Mesangial cell (primary cell): ENCODE measurements around the gene FAM47E. TPM values are rescaled to one million over a fixed set of nuclear protein-coding genes. Genes with fewer than 3 reads are reported as not detected.

Source experiments
- total RNA-seq: library from RNA; depleted of rRNA; stranded (reverse); fragments of >200 nt; gene quantifications from 2 replicates; pipeline ENCODE4 v1.2.3, GENCODE V29; 2015

Gene FAM47E, protein sequence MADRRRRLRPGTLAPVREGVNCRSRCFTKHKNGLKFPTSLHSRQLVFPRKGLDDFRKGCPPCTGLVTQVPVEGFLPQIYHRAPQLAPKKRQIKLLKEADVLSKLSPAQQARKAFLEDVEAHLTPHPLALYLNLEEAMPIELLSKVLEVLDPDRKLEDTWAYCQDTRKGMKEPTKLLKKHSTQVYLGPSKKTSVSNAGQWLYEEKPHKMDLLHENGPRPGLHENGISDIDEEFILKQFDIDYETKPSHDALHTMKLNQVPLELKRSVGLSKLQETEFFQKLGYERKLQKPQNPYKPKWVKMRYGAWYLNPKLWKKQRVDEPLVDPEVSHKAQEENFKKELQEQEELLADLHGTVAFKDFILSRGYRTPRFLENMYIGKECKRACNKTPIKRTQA
- total RNA-seq: 0.51 and 3.3 TPM in 2 replicates

DNA sequence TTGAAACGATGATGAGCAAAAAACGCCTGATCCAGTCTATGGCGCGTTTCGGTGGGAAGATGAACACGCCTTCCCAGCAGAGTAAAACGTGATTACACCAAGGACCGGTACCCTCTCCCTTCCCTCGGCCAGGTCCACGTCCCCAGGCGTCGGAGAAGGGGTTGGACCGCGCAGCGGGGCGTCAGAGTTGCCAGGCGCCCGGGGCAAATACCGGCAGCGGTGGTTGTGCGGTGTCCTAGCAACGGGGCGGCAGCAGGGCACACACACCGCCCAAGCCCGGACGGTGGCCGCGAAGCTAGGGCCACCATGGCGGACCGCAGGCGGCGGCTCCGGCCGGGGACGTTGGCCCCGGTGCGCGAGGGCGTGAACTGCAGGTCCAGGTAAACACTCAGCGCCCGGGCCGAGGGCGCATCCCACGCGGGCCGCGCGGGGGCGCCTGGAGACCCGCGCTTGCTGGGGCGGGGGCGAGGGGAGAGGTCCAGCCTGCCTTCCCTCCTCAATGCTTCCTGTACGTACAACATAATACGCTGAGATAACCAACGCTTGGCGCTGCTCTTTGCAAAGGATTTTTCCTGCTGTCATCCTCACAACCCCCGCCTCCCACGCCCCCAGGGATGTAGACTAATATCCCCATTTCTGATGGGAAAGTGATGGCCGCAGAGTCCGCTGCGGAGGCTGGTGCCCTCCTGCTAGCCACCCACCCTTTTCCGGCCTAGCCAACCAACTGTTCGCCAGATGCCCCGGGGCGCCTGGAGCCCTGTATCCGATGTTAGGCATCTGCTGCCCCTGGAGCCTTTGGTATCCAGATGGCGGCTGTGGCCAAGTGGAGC lies at the start of gene FAM47E:
Gene FAM47E (plus strand): TSS at position 281 of the 830 bp plus-strand sequence. CDS start 26 bp downstream, at position 307.

DNA sequence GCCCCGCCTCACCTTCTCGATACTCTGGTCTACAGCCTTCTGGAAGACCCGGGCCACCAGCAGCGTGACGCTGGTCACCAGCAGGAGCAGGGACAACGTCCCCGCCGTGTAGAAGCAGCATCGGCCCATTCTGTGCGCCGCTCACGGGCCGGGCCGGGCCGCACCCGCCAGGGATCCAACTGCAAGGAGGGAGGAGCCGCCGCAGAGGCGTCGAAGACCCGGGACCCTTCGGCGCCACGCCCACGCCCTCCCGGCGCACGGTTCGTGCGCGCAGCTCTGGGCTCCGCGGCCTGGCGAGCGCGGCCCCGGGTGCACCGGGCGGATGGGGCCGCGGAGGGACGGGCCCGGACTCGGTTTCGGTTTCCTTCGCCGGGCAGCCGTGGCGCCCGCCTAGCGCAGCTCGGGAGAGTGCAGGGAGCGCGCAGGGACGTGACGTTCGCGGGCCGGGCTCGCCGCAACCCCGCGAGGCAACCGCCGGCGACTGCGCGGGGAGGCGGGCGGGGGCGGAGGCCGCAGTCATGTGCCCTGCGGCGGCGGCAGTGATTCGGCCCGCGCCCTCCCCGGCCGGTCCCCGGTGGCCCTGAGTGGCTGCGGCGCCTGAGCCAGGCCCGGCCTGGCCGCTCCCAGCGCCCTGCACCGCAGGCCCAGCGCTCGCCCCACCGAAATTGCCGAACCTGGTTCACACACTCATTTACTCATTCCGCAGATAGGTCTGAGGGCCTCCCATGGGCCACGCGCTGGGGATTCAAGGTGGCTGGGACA lies 37.9 kb upstream of the FAM47E start, which contains the start of gene SCARB2:
Gene SCARB2 (minus strand): TSS at position 410 of the 762 bp plus-strand sequence. CDS start 281 bp downstream, at position 129.

DNA sequence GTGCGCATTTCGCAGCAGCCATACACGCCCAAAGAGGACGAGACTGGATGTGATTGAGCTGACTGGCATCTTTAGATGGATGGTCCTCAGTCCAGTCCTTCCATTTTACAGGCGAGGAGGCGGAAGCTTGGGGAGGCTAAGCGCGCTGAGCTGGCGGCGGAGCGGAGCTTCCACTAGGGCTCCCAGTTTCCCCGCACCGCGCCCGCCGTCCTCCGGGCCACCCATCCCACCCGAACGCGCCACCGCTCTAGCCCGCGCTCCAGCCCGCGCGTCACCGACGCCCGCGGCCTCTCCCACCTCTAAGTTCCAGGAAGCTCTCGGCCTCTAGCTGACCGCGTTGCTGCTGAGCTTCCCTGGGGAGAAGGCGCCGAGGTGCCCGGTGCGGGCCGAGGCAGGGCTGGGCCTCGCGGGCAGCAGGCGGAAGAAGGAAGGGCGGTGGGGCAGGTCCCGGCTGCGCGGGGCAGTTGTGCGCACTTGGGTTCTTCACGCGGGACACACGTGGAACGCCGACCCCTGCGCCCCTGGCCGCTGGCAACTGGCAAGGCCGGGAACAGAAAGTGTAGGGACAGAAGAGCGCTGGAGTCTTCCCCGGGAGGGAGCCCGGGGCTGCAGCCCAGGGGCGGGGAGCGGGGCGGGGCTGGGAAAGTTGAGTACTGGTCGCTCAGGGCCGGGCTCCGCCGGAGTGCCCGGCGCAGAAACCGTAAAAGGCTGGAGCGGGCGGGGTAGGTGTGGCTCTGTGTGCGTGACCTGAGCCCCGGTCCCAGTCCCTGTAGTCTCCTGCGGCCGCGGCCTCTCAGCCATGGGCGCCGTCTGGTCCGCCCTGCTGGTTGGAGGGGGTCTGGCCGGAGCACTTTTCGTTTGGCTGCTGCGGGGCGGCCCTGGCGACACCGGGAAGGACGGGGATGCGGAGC lies 54.7 kb downstream of the FAM47E start, which contains the start of gene STBD1:
Gene STBD1 (plus strand): TSS at position 763 of the 911 bp plus-strand sequence. CDS start 37 bp downstream, at position 800.

Other genes starting within 250 kb of the FAM47E start
- gene CXCL9, start 244.2 kb upstream of the FAM47E start, total RNA-seq: not detected in 2 replicates
- not detected in 2 replicates for gene CXCL10, start 228.2 kb upstream of the FAM47E start, total RNA-seq
- not detected in 2 replicates for gene CXCL11, start 215.7 kb upstream of the FAM47E start, total RNA-seq
- not detected in 2 replicates for gene ART3, start 177.0 kb upstream of the FAM47E start, total RNA-seq
- gene NUP54, start 103.3 kb upstream of the FAM47E start, total RNA-seq: 28.6 and 45.5 TPM in 2 replicates
- 64.2 and 115 TPM in 2 replicates for gene SCARB2, start 37.9 kb upstream of the FAM47E start, total RNA-seq
- 2.0 and 3.4 TPM in 2 replicates for gene STBD1, start 55.0 kb downstream of the FAM47E start, total RNA-seq
- gene CCDC158, start 169.4 kb downstream of the FAM47E start, total RNA-seq: 0.38 TPM in 1 of 2 replicates, not detected in the other
- gene SHROOM3, start 183.5 kb downstream of the FAM47E start, total RNA-seq: 22.2 and 28.9 TPM in 2 replicates